ENCODE measurements around the gene CALD1.

CALD1 gene

GRCh38 chr7:134925766-134926165 is 146.3 kb downstream of the CALD1 start:
- no peak overlapping the region for H3K4me3 ChIP-seq (replicated peaks; ENCODE audit: low read depth, low read length)
- no peak for DNase-seq (ENCODE audit: low read depth)
- no peak for TF ChIP-seq CTCF (IDR thresholded peaks at IDR 0.05; ENCODE audit: low read length, missing control alignments)

GRCh38 chr7:134926396-134926795 is 147.0 kb downstream of the CALD1 start:
- H3K4me3 ChIP-seq (replicated peaks; ENCODE audit: low read depth, low read length) = no peak overlapping the region
- TF ChIP-seq CTCF (IDR thresholded peaks at IDR 0.05; ENCODE audit: low read length, missing control alignments) = no peak
- no peak for DNase-seq (ENCODE audit: low read depth)

GRCh38 chr7:134927076-134927475 is 147.6 kb downstream of the CALD1 start:
- no peak for TF ChIP-seq CTCF (IDR thresholded peaks at IDR 0.05; ENCODE audit: low read length, missing control alignments)
- H3K4me3 ChIP-seq (replicated peaks; ENCODE audit: low read depth, low read length) = no peak overlapping the region
- DNase-seq (ENCODE audit: low read depth) = no peak

GRCh38 chr7:134927723-134928122 is 148.3 kb downstream of the CALD1 start:
- no peak for TF ChIP-seq CTCF (IDR thresholded peaks at IDR 0.05; ENCODE audit: low read length, missing control alignments)
- H3K4me3 ChIP-seq (replicated peaks; ENCODE audit: low read depth, low read length) = no peak overlapping the region
- no peak for DNase-seq (ENCODE audit: low read depth)

- no peak for TF ChIP-seq CTCF (IDR thresholded peaks at IDR 0.05; ENCODE audit: low read length, missing control alignments)
- no peak overlapping the region for H3K4me3 ChIP-seq (replicated peaks; ENCODE audit: low read depth, low read length)
- DNase-seq (ENCODE audit: low read depth) = no peak
These were observed 149.1 kb downstream of the CALD1 start for GRCh38 chr7:134928554-134928953.

GRCh38 chr7:134931487-134931886 is 152.1 kb downstream of the CALD1 start:
- H3K4me3 ChIP-seq (replicated peaks; ENCODE audit: low read depth, low read length) = no peak overlapping the region
- peak; percentile 69 for DNase-seq (ENCODE audit: low read depth)
- no peak for TF ChIP-seq CTCF (IDR thresholded peaks at IDR 0.05; ENCODE audit: low read length, missing control alignments)

- H3K4me3 ChIP-seq (replicated peaks; ENCODE audit: low read depth, low read length) = peak overlapping the region; percentile 36
These were observed 153.4 kb downstream of the CALD1 start for GRCh38 chr7:134932707-134933370.

More at GRCh38 chr7:134932707-134933370, 153.4 kb downstream of the CALD1 start:
- DNase-seq (ENCODE audit: low read depth) = peak; percentile 83
- TF ChIP-seq CTCF (IDR thresholded peaks at IDR 0.05; ENCODE audit: low read length, missing control alignments) = no peak
